ENCODE data around the gene ZBTB34.

The ZBTB34 gene

DNA sequence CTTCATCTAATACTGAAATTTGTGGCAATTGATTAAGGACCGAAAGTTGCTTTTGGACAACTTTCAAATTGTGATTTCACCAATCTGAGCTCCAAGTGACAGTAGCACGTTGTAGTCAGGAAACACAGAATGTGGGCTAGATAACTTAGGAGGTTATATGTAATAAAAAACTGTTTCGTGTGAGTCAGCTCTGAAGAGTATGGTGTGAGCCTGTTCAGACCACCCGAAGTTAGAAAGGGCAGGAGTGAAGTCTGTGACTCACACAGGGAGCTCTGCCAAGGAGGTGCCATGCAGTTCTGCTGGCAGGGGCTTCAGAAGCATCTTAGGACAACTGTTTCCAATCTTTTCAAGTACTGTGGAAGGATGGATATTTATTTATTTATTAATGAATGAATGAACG is 16.4 kb upstream of the ZBTB34 start:
- no peak for DNase-seq

DNA sequence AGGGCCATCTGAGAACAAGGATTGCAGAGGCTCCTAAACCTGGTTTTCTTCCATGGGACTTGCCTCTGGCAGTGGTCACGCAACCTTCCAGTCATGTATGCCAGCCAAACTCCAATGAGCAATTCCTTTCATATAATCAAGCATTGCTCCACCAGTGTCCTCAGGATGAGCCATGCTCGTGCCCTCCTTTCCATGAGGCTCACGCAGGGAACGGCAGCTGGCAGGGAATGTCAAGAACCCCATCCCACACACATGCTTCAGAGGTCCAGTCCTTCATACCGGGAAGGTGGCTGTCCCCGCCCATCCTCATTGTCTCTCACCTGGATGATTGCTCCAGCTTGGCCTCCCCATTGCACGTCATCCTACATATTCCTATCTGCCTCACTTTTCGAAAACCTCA is 13.4 kb upstream of the ZBTB34 start:
- no peak for DNase-seq

DNA sequence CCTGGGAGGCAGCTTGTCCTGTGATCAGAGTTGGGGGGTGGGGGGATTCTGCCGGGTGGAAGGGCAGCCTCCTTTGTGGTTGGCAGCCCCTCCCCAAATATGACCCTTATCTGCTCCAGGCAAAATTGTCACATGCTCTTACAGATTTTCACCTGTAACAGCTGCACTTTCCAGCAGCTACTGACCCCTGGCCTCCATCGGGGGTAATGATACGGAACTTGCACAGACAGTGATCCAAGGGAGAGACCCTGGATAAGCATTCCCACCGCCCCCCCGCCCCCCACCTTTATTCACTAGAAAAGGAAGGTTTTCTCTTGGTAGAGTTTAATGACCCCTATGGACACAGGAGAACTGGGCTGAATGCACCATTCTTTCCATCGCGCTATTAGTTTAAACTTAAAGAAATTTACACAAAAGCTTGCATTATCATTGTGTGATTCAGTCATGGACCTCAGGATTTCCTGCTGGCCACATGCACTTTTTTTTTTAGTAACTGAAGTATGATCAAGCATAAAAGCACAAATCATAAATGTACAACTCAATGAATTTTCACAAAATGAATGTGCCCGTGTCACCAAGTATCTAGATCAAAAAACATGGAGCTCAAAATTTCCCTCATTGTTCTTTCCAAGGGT is 10.7 kb upstream of the ZBTB34 start:
- DNase-seq: no peak

DNA sequence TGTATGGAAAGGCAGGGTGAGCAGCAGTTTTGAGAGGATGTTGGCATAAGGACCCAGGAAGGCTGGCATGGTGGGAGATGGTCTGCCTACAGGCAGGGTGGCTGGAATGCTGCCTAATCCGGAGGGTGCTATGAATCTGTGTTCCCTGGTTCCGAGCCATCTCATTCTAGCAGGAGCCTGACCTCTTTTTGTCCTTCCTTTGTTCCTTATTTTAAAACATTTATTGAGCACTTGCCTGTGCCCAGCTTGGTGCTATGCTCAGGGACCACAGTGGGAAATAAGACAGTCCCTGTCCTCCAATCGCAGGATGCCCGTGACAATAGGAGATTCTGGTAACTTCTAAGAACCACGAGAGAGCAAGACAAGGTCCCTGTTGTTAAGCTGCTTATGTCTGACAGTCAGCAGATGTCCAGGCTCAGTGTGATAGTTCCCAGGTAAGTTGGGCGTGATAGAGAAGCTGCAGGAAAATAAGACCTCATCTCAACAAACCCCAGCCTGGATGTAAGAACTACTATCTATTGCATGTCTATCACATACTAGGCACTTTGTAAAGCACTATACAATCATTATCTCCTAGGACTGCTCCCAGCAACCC is 9.1 kb upstream of the ZBTB34 start:
- no peak for DNase-seq

DNA sequence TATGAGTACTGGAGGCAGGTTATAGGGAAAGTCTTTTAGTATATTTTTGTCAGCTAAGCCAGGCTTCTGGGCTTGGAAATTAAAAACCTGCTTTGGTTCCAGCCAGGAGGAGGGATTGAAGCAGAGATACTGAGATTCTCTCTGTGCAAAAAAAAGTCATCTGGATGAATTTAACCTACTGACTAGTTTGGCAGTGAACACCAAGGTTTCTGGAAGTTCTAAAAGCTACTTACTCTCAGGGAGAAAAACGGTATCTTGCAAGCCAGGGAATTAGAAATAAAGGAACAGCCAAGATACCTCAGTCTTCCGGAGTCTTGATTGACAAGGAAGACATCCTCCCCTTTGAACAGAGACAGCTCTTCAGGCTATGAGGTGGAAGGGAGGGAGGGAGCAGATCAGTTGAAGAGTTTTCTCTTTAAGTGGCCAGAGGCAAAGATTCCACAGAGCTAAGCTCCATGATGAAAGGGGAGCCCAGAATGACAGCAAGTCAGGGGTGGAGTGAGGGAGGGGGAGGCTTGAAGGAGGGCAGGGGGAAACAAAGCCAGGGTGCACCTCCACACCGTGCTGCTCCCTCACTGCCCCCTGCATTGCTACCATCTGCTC is 8.3 kb upstream of the ZBTB34 start:
- DNase-seq: no peak

DNA sequence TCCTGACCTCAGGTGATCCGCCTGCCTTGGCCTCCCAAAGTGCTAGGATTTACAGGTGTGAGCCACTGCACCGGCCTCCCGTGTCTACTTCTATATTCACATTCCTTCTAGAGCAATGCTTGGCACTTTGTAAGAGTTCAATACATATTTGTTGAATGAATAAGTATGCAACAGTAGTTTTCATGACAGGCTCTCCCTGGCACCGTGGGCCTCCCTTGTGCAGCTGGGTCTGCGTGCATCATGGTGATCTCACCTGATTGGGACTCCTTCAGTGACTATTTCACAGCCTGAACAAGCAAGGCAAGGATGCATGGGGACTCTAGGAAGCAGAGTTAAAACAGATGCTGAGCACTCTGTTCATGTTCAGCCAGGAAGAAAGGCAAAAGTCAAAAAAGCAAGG is 6.8 kb upstream of the ZBTB34 start:
- DNase-seq: no peak

DNA sequence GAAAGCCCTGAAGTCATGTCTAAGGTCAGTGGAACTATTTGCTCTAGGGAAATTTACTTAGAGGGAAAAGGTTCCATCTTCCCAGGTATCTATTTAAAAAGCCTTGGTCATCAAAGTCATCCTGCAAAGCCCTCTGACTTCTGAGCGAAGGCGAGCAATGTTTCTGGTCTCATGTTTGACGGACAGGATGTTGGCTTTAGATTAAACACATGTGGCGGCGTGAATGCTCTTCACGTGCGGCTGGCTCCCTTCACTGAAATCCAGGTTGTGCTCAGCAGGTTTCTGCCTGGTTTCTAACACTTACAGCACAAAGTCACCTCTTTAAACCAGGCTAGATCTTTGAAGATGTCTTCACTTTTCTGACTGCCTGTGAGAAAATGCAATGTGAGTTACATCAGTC is 5.7 kb upstream of the ZBTB34 start:
- DNase-seq: no peak

DNA sequence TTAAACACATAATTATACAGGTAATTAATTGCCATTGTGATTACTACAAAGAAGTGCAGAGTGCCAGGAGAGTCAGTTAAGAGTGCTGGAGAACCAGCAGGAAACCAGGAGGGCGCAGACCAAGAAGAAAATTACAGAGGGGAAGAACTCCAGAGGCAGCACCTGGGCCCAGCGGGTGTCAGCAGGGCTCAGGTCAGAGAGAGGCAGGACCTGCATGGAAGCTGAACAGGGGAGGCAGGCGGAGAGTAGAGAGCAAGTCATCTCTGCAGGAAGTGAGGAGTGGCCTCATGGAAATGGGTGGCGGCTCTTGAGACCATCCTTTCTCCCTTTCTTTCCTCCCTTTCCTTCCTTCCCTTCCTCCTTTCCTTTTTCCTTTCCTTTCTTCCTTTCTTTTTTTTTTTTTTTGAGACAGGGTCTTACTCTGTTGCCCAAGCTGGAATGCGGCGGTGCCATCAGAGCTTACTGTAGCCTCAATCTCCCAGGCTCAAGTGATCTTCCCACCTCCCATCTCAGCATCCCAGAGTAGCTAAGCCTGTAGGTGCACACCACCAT is 4.0 kb upstream of the ZBTB34 start:
- DNase-seq: no peak

DNA sequence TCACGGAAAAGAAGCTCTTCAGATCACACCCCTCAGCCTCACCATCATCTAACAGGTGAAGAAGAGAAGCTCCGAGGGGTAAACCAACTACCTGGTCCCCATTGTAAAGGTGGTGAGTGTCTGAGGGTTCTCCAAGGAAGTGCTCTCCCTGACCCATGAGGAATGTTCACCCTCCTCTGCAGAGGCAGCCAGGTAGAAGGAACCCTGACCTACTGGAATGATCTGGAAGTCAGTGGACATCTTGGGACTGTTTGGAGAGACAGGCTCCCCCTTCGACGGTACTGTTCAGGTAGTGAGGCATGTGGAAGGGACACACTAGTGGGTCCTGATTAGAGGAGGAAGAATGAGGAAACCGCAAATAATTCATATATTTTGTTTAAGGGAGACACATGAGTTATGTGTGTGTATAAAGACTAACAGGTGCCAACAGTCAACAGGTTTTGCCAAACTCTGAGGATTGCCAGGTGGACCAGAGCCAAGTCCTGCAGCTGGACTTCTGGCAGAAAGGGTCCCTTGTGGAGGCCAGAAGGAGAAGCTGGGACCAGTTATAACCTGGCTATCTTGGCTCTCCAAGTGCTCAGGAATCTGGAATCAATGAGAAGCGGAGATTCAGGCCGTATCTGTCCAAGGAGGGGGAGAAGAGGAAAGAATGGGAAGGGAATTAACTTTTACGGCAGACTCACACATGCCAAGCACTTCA is 3.0 kb upstream of the ZBTB34 start:
- no peak for DNase-seq

DNA sequence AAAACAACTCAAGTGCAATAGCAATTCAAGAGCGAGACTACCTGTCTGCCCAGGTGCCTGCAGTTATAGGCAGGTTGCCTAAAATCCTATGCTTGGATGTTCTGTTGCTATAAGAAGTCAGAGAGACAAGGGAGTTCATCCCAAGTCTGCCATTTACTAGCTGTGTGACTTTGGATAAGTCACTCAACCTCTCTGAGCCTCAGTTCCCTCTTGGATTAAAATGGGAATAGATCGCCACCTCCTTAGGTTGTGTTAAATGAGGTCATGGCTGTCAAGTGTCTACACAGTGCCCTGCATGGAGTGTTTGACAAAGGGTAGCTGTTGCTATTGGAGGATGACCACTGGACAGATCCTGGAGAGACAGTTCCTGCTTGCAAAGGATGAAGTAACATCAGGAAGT is 1.3 kb upstream of the ZBTB34 start:
- no peak for DNase-seq

DNA sequence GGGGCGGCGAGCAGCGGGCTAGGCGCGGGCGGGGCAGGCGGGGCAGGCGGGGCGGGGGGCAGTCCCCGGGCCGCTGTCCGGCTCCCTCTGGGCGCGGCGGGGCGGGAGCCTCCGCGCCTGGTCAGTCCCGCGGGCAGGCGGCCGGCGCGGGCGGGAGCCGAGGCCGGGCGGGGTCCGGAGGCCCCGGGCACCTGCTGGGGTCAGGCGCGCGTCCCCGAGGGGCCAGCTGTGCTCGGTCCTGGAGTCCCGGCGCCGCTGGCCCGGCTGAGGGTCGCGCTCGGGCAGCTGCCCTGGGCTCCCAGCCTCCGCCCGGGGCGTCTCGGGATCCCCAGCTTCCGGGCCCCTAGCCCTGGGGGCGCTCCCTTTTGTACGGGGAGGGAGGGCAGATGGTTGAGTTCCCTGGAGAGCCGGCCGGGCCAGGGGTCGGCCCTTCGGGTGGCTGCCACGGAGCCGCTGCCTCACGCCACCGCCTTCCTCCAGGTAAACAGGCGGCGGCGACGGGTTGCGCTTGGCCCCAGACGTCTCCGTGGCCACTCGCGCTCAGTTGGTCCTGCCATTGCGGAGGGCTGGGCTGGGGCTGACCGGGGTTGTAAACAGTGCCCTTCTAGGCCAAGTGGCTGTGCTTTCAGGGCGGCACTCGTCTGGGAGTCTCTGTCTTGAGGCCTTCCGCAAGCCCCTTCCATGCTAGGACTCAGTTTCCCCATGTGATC is 473 bp downstream of the ZBTB34 start:
- DNase-seq: peak; percentile 13

DNA sequence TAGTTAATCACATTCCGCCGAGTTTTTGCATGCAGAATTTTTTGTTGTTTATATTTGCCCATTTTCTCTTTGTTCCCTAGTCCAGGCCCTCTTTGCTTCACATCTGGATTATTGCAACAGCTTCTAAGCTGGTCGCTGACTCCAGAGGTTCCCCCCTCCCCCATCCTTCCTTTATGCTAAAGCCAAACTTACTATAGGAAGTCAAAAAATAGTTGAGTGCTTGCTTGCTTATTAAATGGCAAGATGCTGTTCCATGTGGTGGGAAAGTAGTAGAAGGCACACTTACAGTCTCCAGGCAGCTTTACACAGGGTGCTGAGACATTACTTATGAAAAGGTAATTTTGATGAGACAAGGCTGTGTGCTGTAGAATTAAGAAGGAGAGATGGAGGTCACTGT is 1.3 kb downstream of the ZBTB34 start:
- no peak for DNase-seq

DNA sequence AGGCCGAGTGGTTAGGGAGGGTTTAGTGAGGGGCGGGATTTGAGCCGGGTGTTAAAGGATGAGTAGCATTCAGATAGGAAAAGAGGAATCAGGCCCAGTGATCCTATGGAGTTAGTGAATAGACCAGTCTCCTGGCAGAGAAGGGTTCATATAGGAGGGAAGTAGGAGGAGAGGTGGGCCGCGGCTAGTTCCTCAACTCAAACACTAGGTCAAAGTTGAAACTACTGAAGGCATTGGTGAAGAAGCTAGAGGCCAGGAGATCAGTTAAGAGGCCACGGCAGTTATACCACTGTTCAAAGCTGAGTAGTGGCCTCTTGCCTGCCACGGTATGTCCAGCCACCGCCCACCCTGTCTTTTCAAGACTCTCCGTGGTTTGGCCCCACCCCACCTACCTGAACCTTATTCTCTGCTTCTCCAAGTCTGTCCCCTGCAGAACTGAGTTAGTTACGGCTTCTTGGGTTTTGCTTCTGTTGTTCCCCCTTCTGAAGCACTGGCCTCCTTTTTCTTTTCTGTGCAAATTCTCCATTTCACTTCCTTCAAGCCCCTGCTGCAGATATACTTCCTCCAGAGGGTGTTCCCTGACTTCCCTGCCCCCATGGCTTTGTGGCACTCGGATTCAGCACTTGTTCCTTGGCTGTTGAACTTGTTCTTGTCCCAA is 1.8 kb downstream of the ZBTB34 start:
- DNase-seq: no peak

DNA sequence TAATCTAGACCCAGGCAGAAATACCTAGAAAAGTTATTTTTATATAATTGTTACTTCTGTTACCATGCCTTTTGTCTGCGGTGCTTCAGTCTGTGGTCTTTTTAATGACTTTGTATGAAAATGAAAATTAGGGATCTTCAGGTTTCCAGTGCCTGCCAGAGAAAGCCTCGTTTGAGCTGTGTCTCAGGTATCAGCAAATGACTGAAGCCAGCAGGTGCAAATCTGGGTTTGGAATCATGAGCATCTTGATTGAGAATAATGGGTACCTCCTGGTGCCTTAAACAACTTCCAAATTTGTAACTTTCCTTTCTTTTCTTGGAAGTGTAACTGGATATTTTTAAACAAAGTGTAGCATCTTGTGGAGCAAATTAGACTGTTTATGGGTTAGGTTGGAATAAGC is 4.3 kb downstream of the ZBTB34 start:
- DNase-seq: no peak

DNA sequence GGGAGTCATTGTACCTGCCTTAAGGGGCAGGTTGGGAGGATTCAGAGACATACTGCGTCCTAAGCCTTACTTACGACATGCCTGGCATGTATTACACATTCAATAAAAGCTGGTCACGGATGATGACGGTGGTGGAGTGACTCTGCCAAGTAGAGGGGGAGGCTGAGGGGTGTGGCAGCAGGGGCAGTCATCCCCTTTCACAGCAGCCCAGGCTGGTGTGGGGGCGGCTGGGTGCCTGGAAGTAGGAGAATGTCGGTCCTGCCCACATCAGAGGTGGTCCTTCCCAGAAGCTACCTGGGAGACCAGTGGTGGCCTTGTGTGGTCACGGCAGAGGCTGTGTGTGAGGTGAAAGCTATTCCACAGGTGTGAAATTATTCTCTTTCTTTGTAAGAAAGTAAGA is 8.9 kb downstream of the ZBTB34 start:
- no peak for DNase-seq

DNA sequence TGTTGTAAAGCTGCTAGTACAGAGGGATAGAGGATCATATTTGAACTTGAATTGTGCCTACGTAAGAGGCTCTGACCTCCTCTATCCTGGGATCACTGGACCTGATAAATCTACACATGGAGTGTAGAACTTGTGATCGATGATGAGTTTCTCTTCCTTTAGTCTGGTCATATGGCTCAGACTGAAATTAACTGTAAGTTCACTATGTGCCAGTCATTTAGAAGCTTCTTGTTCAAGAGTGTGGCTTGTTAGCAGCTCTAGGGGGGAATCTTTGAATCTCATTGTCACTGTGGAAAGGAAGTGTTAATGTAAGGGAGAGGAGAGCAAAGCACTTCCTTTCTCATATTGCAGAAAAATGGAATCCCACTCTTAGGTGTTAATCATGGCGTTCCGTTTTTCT is 12.1 kb downstream of the ZBTB34 start:
- no peak for DNase-seq

DNA sequence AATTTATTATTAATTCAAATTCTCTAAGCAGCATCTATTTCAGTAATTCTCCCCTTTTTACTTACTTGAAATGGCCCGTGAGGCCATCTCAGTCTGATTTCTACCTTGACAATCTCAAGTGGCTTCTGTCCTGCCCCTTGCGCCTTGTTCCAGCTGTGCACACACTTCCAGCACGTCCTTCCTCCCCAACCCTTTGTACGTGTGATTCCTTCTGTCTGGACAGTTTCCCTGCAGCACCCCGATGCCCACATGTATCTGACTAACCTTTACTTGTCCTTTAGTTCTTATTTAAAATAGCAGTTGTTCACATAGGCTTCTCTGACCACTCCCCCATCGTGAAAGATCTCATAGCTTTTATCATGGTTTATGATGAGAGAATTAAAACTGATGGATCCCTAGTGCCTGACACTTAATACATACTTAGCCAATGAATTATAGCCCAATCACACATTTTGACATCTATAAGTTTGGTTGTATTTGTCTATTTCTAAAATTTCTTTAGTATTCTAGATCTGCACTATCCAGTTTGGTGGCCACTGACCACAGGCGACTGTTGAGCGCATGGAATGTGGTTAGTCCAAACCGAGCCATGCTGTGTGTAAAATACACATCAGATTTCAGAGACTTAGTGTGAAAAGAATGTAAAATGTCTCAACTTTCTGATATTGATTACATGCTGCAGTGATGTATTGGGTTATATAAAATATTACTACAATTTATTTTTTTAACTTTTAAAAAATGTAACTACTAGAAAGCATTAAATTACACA is 14.3 kb downstream of the ZBTB34 start:
- DNase-seq: no peak

DNA sequence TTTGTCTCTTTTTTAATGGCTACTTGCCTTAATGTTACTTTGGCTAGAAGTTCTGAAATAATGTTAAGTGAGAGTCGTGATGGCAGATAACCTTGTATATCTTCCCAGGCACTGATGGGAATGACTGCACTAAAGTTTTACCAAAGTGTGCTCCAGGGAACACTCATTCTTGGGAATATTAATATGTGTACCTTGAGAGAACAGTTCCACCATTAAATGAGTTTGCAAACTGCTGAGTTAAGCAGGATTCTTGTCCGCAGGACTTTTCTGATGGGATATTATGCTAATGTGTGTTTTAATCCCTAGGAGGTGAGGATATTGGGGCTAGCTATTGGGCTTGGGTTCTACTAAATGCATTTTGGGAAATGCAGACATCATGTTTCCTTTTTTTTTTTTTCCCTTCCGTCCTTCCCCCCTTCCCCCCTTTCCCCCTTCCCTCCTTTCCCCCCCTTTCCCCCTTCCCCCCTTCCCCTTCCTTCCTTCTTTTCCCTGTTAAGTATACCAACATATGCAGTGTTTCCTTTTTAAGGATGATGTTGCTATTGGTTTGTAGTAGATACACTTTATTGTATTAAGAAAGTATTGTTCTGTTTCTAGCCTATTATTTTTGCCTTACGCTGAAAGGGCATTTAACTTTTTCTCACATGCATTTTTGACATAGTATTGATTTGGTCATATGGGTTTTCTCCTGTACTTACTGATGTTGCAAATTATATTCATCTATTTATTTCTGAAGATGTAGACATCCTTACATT is 15.5 kb downstream of the ZBTB34 start:
- DNase-seq: no peak

DNA sequence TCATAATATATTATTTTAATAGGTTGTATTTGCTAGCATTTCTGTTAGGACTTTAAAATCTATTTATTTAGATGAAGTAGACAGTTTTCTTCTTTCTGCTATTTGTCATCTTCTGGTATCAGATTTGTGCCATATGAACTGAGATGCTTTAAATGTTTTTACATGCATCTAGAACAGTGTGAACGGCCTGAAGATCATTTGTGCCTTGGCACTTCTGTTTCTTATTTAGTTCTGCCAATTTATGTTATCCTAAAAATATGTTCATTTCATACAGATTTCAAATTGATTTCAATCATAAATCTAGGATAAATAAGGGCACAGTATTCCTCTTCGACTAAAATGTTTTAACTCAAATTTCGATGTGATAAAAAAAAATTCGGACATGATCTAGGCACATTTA is 16.1 kb downstream of the ZBTB34 start:
- DNase-seq: no peak

DNA sequence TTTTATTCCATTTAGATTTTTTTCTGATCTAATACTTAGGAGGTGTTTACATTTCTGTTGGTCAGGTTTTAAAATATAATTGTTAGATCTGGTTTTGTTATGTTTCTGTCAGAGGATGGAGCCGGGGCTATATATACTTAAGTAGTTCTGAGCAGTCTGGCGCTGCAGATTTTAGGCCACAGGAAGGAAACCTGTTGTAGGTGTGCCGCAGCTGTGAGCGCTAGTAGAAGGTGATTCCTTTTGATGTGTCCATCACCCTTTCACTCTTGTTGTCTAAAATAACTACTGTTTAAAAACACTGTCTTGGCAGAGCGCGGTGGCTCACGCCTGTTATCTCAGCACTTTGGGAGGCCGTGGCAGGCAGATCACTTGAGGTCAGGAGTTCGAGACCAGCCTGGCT is 17.0 kb downstream of the ZBTB34 start:
- DNase-seq: no peak

DNA sequence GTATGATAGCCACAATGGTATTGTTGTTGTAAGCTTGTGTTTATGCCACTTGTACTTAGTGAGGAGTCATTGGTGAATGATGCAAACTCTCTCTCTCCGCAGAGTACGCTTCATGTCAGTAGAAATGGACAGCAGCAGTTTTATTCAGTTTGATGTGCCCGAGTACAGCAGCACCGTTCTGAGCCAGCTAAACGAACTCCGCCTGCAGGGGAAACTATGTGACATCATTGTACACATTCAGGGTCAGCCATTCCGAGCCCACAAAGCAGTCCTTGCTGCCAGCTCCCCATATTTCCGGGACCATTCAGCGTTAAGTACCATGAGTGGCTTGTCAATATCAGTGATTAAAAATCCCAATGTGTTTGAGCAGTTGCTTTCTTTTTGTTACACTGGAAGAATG is 18.8 kb downstream of the ZBTB34 start:
- DNase-seq: no peak
